HepG2 (cell line): ENCODE measurements around the gene HECA. TPM values are rescaled to one million over a fixed set of nuclear protein-coding genes. Genes with fewer than 3 reads are reported as not detected.

Source experiments
- ARID3A ChIP-seq: IDR thresholded peaks from 2 replicates; pipeline ENCODE4 v1.6.1; 2012; ENCODE audit warnings: low read depth, low read length, improper control_type of control experiment
- CBX2 ChIP-seq, 2 experiments: fragments of 200-600 bp in 1 of 2; sonication (generic); formaldehyde crosslinking in 1 of 2; IDR thresholded peaks; 2 replicates each; pipeline versions ENCODE4 v1.7.0 to v1.8.1; 2018 to 2022; ENCODE audit warnings: low read depth in 2 of 2, low read length in 1 of 2, mild to moderate bottlenecking in 1 of 2, missing genetic modification reagents in 1 of 2
- CCAR2 ChIP-seq: fragments of 200-400 bp; formaldehyde crosslinking; optimal IDR thresholded peaks from 2 replicates; pipeline ENCODE3; 2018; ENCODE audit warnings: low read depth, mild to moderate bottlenecking, low read length, moderate library complexity
- EZH2 ChIP-seq: conservative IDR thresholded peaks from 2 replicates; pipeline ENCODE4 v1.6.1; 2012; ENCODE audit warnings: mild to moderate bottlenecking, low read depth, low read length, moderate library complexity
- FOXM1 ChIP-seq: sonication (generic); formaldehyde crosslinking; IDR thresholded peaks from 2 replicates; pipeline ENCODE4 v1.5.0; 2020; ENCODE audit warnings: missing genetic modification reagents
- NBN ChIP-seq: fragments of 450-650 bp; conservative IDR thresholded peaks from 2 replicates; pipeline ENCODE4 v1.6.1; 2017
- NFE2L2 ChIP-seq: fragments of 150-350 bp; IDR thresholded peaks from 2 replicates; pipeline ENCODE4 v1.6.1; 2014; ENCODE audit warnings: low read length
- PTBP1 ChIP-seq: fragments of 200-400 bp; formaldehyde crosslinking; IDR thresholded peaks from 2 replicates; pipeline ENCODE4 v1.6.1; 2018; ENCODE audit warnings: low read length, low read depth; ENCODE audit not compliant: poor library complexity, severe bottlenecking
- SKIL ChIP-seq: sonication (generic); formaldehyde crosslinking; IDR thresholded peaks from 2 replicates; pipeline ENCODE4 v1.8.0; 2022; ENCODE audit warnings: missing genetic modification reagents, mild to moderate bottlenecking, moderate library complexity, borderline replicate concordance
- TAF1 ChIP-seq: sonication (generic); formaldehyde crosslinking; IDR thresholded peaks from 2 replicates; pipeline ENCODE4 v1.4.0; 2020; ENCODE audit warnings: missing genetic modification reagents
- U2AF2 ChIP-seq: fragments of 200-400 bp; formaldehyde crosslinking; IDR thresholded peaks from 2 replicates; pipeline ENCODE4 v1.6.1; 2017; ENCODE audit warnings: low read depth, mild to moderate bottlenecking, low read length
- XRCC5 ChIP-seq: fragments of 200-400 bp; formaldehyde crosslinking; optimal IDR thresholded peaks from 2 replicates; pipeline ENCODE3; 2017; ENCODE audit warnings: mild to moderate bottlenecking, low read length
- ZBTB44 ChIP-seq: sonication (generic); formaldehyde crosslinking; IDR thresholded peaks from 2 replicates; pipeline ENCODE4 v1.4.0; 2020; ENCODE audit warnings: missing genetic modification reagents
- ZEB1 ChIP-seq: IDR thresholded peaks from 2 replicates; pipeline ENCODE4 v1.6.1; 2012; ENCODE audit warnings: mild to moderate bottlenecking, low read depth, inconsistent platforms; ENCODE audit not compliant: insufficient replicate concordance
- ZNF10 ChIP-seq: sonication (generic); formaldehyde crosslinking; IDR thresholded peaks from 2 replicates; pipeline ENCODE4 v1.4.0; 2020; ENCODE audit warnings: mild to moderate bottlenecking, low read depth, missing genetic modification reagents, borderline replicate concordance
- ZNF124 ChIP-seq: sonication (generic); formaldehyde crosslinking; IDR thresholded peaks from 2 replicates; pipeline ENCODE4 v1.4.0; 2020; ENCODE audit warnings: missing genetic modification reagents
- ZNF18 ChIP-seq: sonication (generic); formaldehyde crosslinking; IDR thresholded peaks from 2 replicates; pipeline ENCODE4 v1.8.0; 2022; ENCODE audit warnings: mild to moderate bottlenecking, missing genetic modification reagents; ENCODE audit not compliant: insufficient replicate concordance
- ZNF501 ChIP-seq: sonication (generic); formaldehyde crosslinking; IDR thresholded peaks from 2 replicates; pipeline ENCODE4 v1.5.1; 2020; ENCODE audit warnings: mild to moderate bottlenecking, moderate library complexity, missing genetic modification reagents
- ZNF660 ChIP-seq: sonication (generic); formaldehyde crosslinking; IDR thresholded peaks from 2 replicates; pipeline ENCODE4 v1.5.1; 2020; ENCODE audit warnings: mild to moderate bottlenecking, low read depth, missing genetic modification reagents, borderline replicate concordance
- ZNF710 ChIP-seq: sonication (generic); formaldehyde crosslinking; IDR thresholded peaks from 2 replicates; pipeline ENCODE4 v1.5.0; 2020; ENCODE audit warnings: mild to moderate bottlenecking, missing genetic modification reagents, borderline replicate concordance
- polyA plus RNA-seq, 8 experiments: library from polyadenylated mRNA; depleted of rRNA in 3 of 8; stranded (reverse) in 7 of 8; unstranded in 1 of 8; fragments of >200 nt; fragmentation: Illumina TruSeq in 4 of 8; extraction: Trizol in 4 of 8; gene quantifications; 2 replicates each; pipeline versions ENCODE4 v1.2.1 to v1.2.3, GENCODE V29; 2011 to 2016; ENCODE audit warnings: low read depth in 4 of 8, missing spikeins in 1 of 8, mixed read lengths in 1 of 8; ENCODE audit not compliant: insufficient read depth in 1 of 8
- total RNA-seq, 5 experiments: library from RNA; depleted of rRNA; stranded (reverse); fragments of >200 nt; fragmentation: Illumina TruSeq; extraction: Trizol; gene quantifications; 2 replicates each; pipeline ENCODE4 v1.2.3, GENCODE V29; 2016; ENCODE audit warnings: low read depth in 1 of 5

The HECA gene
- total and polyA plus RNA-seq, 2 of the 13 experiments (the other 11 are each of a cell fraction or from before 2014, with no cell fraction given): 0.18 to 0.49 TPM

- TF ChIP-seq SKIL (CRISPR knock-in tag) (no peak), ARID3A (no peak), ZNF18 (CRISPR knock-in tag) (no peak), ZNF10 (CRISPR knock-in tag) (no peak), CBX2 (IDR thresholded peaks at IDR 0.05; ENCODE audit: low read depth, low read length) (no peak), CBX2 (CRISPR knock-in tag; IDR thresholded peaks at IDR 0.05; ENCODE audit: low read depth) (no peak; the same call in 1 of the 2 replicates), TAF1 (CRISPR knock-in tag) (no peak), FOXM1 (CRISPR knock-in tag) (no peak), ZEB1 (no peak), XRCC5 (peak; percentile 97), CCAR2 (no peak), PTBP1 (no peak), NBN (no peak), ZNF501 (CRISPR knock-in tag) (peak; percentile 84), ZNF660 (no peak), EZH2 (no peak), NFE2L2 (no peak), ZNF710 (CRISPR knock-in tag) (no peak), ZBTB44 (CRISPR knock-in tag) (no peak), U2AF2 (no peak), ZNF124 (CRISPR knock-in tag) (peak; percentile 71)
Measured at GRCh38 chr6:139219271-139219729, 84.4 kb downstream of the HECA start (continued).
